ENCODE data around the gene RCBTB1. TPM values are rescaled to one million over a fixed set of nuclear protein-coding genes. Genes with fewer than 3 reads are reported as not detected.
A peak's percentile ranks its signal among the peaks of the same experiment; 100 is the strongest.

RCBTB1 gene
- total RNA-seq, 2 experiments from 2014 or later = 15.1 to 31.1 TPM

DNA sequence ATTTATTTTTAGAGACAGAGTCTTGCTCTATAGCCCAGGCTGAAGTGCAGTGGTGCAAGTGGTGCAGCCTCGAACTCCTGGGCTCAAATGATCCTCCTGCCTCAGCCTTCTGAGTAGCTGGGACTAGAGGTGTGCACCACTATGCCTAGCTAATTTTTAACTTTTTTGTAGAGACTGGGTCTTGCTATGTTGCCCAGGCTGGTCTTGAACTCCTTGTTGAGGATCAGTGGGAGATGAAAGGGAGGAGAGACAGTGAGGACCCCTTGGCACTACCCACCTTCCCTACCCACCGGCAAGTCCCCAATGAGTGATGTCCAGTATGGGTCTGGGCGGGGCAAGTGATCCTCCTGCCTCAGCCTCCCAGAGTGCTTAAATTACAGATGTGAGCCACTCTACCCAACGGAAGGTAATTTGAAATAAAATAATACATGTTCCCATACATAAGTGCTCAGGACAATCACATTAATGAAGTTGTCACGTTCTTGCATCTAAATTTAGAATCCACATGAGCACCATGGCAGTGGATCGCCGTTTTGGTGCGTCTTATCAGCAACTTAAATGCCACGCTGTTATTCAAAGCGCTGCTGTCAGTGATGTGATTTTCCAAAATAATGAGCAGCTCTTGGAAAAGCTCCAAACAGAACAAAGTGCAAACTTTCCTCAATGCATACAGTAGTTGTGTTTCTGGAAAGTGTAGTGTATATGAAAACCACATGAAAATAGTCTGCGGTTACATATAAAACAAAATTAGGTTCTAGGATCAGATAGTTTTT, 37.0 kb upstream of the RCBTB1 start:
- H3K79me2 ChIP-seq (ENCODE audit: insufficient read depth, low read depth, low read length) = no peaks in the 10 kb centered on the region
- H3K36me3 ChIP-seq (ENCODE audit: insufficient read depth, low read length) = no peaks in the 10 kb centered on the region
- POLR2A ChIA-PET = interaction anchor here (4.2 kb wide), 1 partner anchor 14 kb away, joined by 29 read pairs; no protein-coding TSS in a partner anchor
- H3K27ac ChIP-seq (ENCODE audit: low read depth, low read length, poor library complexity, severe bottlenecking) = no peak overlapping the region
- intact Hi-C loops (cut with micrococcal nuclease; ENCODE audit: unreplicated experiment) = loop anchor here (10.0 kb wide), 1 partner anchor 1048 kb away; no protein-coding TSS in a partner anchor
- H3K4me2 ChIP-seq (ENCODE audit: low read length) = no peak overlapping the region
- no peak overlapping the region for H2AFZ ChIP-seq (ENCODE audit: low read length)
- no peak overlapping the region for H3K4me3 ChIP-seq (ENCODE audit: low read depth, low read length, poor library complexity, severe bottlenecking)
- no peaks in the 10 kb centered on the region for H4K20me1 ChIP-seq (ENCODE audit: insufficient read depth, low read length)
- H3K9me2 ChIP-seq (ENCODE audit: insufficient read depth, low read length) = no peaks in the 10 kb centered on the region
- TF ChIP-seq EZH2phosphoT487 (IDR thresholded peaks at IDR 0.05; ENCODE audit: borderline replicate concordance, low read depth, low read length) = no peak
- TF ChIP-seq, protein P1, sequence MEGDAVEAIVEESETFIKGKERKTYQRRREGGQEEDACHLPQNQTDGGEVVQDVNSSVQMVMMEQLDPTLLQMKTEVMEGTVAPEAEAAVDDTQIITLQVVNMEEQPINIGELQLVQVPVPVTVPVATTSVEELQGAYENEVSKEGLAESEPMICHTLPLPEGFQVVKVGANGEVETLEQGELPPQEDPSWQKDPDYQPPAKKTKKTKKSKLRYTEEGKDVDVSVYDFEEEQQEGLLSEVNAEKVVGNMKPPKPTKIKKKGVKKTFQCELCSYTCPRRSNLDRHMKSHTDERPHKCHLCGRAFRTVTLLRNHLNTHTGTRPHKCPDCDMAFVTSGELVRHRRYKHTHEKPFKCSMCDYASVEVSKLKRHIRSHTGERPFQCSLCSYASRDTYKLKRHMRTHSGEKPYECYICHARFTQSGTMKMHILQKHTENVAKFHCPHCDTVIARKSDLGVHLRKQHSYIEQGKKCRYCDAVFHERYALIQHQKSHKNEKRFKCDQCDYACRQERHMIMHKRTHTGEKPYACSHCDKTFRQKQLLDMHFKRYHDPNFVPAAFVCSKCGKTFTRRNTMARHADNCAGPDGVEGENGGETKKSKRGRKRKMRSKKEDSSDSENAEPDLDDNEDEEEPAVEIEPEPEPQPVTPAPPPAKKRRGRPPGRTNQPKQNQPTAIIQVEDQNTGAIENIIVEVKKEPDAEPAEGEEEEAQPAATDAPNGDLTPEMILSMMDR (conservative IDR thresholded peaks at IDR 0.05; ENCODE audit: low read length) = no peak
- DNase-seq (ENCODE audit: low spot score) = no peak
- CTCF ChIA-PET (ENCODE audit: unreplicated experiment) = no interaction called here
- peaks cover 21% of the 10 kb centered on the region for H3K4me1 ChIP-seq (ENCODE audit: insufficient read depth, low read length, poor library complexity, severe bottlenecking)
- H3K9me3 ChIP-seq (ENCODE audit: low read length) = no peaks in the 10 kb centered on the region
- BruUV-seq (replicated peaks) = no TSS peak

DNA sequence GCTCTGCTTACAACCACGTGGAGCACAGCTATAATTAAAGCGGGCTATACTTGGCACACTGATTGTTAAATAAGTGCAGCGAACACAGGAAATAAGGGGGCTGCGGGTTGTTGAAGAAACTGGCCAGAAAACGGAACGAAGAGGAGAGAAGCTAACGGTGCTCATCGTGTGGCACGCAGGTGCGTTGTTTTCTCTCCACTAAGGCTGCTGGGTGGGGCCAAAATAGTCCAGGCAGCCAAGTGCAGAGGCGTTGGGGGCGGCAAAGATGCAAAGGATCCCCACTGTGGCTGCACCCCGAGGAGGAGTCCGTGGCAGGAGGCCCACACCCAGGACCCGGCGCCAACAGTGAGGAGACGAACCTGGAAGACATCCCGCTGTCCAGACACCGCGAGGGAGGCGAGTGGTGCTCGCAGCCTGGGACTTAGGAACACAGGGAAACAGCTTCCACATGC, 34.8 kb upstream of the RCBTB1 start:
- no peaks in the 10 kb centered on the region for H3K79me2 ChIP-seq (ENCODE audit: insufficient read depth, low read depth, low read length)
- peak overlapping the region; percentile 54 for H3K4me3 ChIP-seq (ENCODE audit: low read depth, low read length, poor library complexity, severe bottlenecking)
- ChIA-PET POLR2A (interaction anchor here (0.6 to 4.2 kb wide), 6 partner anchors 9 to 694 kb away, joined by 3 to 29 read pairs (median 8); partner anchors contain the start of gene ARL11), CTCF (ENCODE audit: unreplicated experiment) (interaction anchor here (0.9 kb wide), 1 partner anchor 16 kb away, joined by 3 read pairs; no protein-coding TSS in a partner anchor)
- TF ChIP-seq, protein P1 (conservative IDR thresholded peaks at IDR 0.05; ENCODE audit: low read length) = no peak
- TF ChIP-seq EZH2phosphoT487 (IDR thresholded peaks at IDR 0.05; ENCODE audit: borderline replicate concordance, low read depth, low read length) = no peak
- H3K9me3 ChIP-seq (ENCODE audit: low read length) = no peaks in the 10 kb centered on the region
- no peaks in the 10 kb centered on the region for H3K36me3 ChIP-seq (ENCODE audit: insufficient read depth, low read length)
- DNase-seq (ENCODE audit: low spot score) = peak; percentile 74
- BruUV-seq (replicated peaks) = no TSS peak
- H4K20me1 ChIP-seq (ENCODE audit: insufficient read depth, low read length) = no peaks in the 10 kb centered on the region
- H3K4me2 ChIP-seq (ENCODE audit: low read length) = peak overlapping the region; percentile 83
- peak overlapping the region; percentile 58 for H3K27ac ChIP-seq (ENCODE audit: low read depth, low read length, poor library complexity, severe bottlenecking)
- H3K9me2 ChIP-seq (ENCODE audit: insufficient read depth, low read length) = no peaks in the 10 kb centered on the region
- H2AFZ ChIP-seq (ENCODE audit: low read length) = peak overlapping the region; percentile 94
- intact Hi-C loops (cut with micrococcal nuclease; ENCODE audit: unreplicated experiment) = loop anchor here (10.0 kb wide), 1 partner anchor 1045 kb away; no protein-coding TSS in a partner anchor
- H3K4me1 ChIP-seq (ENCODE audit: insufficient read depth, low read length, poor library complexity, severe bottlenecking) = peaks cover 27% of the 10 kb centered on the region

DNA sequence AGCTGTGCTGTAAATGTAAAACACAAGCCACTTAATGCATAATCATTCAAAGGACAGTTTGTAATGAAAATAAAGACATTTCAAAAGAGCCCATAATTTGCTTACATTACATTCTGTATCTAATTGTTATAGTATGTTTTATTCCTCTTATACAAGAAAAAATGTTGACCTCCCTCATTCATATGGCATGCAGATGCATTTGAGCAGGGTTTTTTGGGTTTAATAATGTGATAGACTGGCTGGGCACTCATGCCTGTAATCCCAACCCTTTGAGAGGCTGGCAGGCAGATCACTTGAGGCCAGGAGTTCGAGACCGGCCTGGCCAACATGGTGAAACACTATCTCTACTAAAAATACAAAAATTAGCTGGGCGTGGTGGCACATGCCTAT, 31.3 kb upstream of the RCBTB1 start:
- no peak for TF ChIP-seq EZH2phosphoT487 (IDR thresholded peaks at IDR 0.05; ENCODE audit: borderline replicate concordance, low read depth, low read length)
- TF ChIP-seq, protein P1 (conservative IDR thresholded peaks at IDR 0.05; ENCODE audit: low read length) = no peak
- ChIA-PET CTCF (ENCODE audit: unreplicated experiment) (no interaction called here), POLR2A (interaction anchor here (0.6 to 1.8 kb wide), 5 partner anchors 7 to 123 kb away, joined by 3 to 6 read pairs (median 4); partner anchors contain the start of gene ARL11)
- Histone ChIP-seq H3K4me2 (ENCODE audit: low read length) (no peak overlapping the region), H3K4me1 (ENCODE audit: insufficient read depth, low read length, poor library complexity, severe bottlenecking) (peaks cover 18% of the 10 kb centered on the region), H2AFZ (ENCODE audit: low read length) (no peak overlapping the region), H3K27ac (ENCODE audit: low read depth, low read length, poor library complexity, severe bottlenecking) (no peak overlapping the region), H3K9me2 (ENCODE audit: insufficient read depth, low read length) (no peaks in the 10 kb centered on the region), H4K20me1 (ENCODE audit: insufficient read depth, low read length) (no peaks in the 10 kb centered on the region), H3K4me3 (ENCODE audit: low read depth, low read length, poor library complexity, severe bottlenecking) (no peak overlapping the region), H3K36me3 (ENCODE audit: insufficient read depth, low read length) (no peaks in the 10 kb centered on the region), H3K79me2 (ENCODE audit: insufficient read depth, low read depth, low read length) (no peaks in the 10 kb centered on the region), H3K9me3 (ENCODE audit: low read length) (no peaks in the 10 kb centered on the region)
- no TSS peak for BruUV-seq (replicated peaks)
- intact Hi-C loops (cut with micrococcal nuclease; ENCODE audit: unreplicated experiment) = no loop called here
- DNase-seq (ENCODE audit: low spot score) = no peak
